H1 (cell line): ENCODE data around the gene VN1R5. TPM values are rescaled to one million over a fixed set of nuclear protein-coding genes. Genes with fewer than 3 reads are reported as not detected.

Source experiments
- PHF8 ChIP-seq: fragments of 200-600 bp; sonication (generic); conservative IDR thresholded peaks from 2 replicates; pipeline ENCODE4 v1.7.1; 2012; ENCODE audit warnings: low read depth, mild to moderate bottlenecking, inconsistent platforms, low read length, moderate library complexity
- polyA plus RNA-seq, 7 experiments: library from polyadenylated mRNA; depleted of rRNA in 3 of 7; stranded (reverse) in 5 of 7; unstranded in 2 of 7; fragments of >200 nt in 5 of 7; fragments of 200-250 nt in 2 of 7; gene quantifications; 1 replicate in 5 of 7; 2 replicates in 1 of 7; 4 replicates in 1 of 7; pipeline versions ENCODE4 v1.2.1 to v1.2.3, GENCODE V29; 2011 to 2013; ENCODE audit warnings: missing spikeins in 2 of 7, mixed read lengths in 2 of 7
- total RNA-seq: library from RNA; stranded (reverse); fragmentation: NEBNext Ultra II Directional; extraction: Animal tissue kit (Norgen Biotek cat#: 25700); gene quantifications from 2 replicates; pipeline ENCODE4 v1.2.1, GENCODE V29; 2021

Gene VN1R5
- total and polyA plus RNA-seq, 2 of the 8 experiments (the other 6 are each of a cell fraction or from before 2014, with no cell fraction given) = not detected

DNA sequence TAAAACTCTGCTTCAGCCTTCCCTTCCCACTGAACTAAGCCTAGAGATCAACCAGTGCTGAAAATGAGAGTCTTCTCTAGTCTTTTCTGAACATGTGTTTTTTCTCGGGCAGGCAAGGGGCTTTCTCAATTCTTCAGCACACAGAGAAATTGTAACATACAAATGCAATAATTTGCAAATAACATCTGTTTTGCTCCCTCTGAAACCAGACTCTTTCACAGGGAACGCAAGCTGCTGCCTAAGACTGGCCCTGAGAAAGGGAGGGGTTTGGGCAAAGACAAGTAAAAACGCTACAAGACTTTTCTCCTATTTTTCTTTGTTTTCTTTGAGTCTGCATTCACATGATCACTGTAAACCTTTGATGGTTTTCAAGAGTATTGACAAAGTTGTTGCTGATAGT lies 39.6 kb upstream of the VN1R5 start (continued):
- no peak for TF ChIP-seq PHF8
